ENCODE results near the gene FAM163A.

DNA sequence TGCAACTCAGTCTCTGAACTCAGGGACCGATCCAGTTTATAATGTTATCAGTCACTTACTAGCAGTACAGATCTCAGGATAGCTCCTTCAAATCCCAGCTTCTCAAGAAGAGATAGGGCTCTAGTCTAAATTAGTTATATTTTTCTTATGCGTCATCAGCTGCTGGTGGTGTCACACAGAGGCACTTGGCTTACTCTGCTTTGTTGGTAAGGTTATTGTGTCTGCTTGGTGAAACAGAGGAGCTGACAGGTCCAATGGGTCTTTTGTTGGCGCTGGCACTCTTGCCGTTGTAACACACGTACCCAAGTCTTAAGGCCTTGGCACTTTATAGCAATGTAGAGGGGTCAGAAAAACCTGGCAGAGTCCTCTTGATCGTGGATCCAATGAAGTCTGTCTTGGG lies 122.3 kb downstream of the FAM163A start:
- no peak for TF ChIP-seq POLR2A (IDR thresholded peaks at IDR 0.05)
- no peak for TF ChIP-seq CTCF (IDR thresholded peaks at IDR 0.05)
- no peak for TF ChIP-seq POLR2AphosphoS5 (IDR thresholded peaks at IDR 0.05)

All from suprapubic skin (tissue), 4 donors.